SJSA1 (cell line): ENCODE results near the gene DELE1. TPM values are rescaled to one million over a fixed set of nuclear protein-coding genes. Genes with fewer than 3 reads are reported as not detected.

Experiments
- DNase-seq, 2 experiments: peaks; one replicate each; pipeline ENCODE4 v3.0.0-alpha.2; 2015 to 2020; ENCODE audit warnings: low spot score in 2 of 2, low read depth in 1 of 2
- H3K27ac ChIP-seq: fragments of 250-450 bp; sonication (Bioruptor Pico); 2 replicates; pipeline ENCODE4 v1.5.1; 2020; ENCODE audit warnings: mild to moderate bottlenecking, moderate library complexity
- H3K27me3 ChIP-seq: fragments of 250-450 bp; sonication (Bioruptor Pico); replicated peaks from 2 replicates; pipeline ENCODE4 v1.5.1; 2020; ENCODE audit warnings: mild to moderate bottlenecking, moderate library complexity
- H3K36me3 ChIP-seq: fragments of 250-450 bp; sonication (Bioruptor Pico); 2 replicates; pipeline ENCODE4 v1.5.1; 2020; ENCODE audit warnings: mild to moderate bottlenecking
- H3K4me1 ChIP-seq: fragments of 250-450 bp; sonication (Bioruptor Pico); replicated peaks from 2 replicates; pipeline ENCODE4 v1.6.1; 2021; ENCODE audit warnings: mild to moderate bottlenecking
- H3K4me3 ChIP-seq: fragments of 250-450 bp; sonication (Bioruptor Pico); 2 replicates; pipeline ENCODE4 v1.5.1; 2020; ENCODE audit warnings: mild to moderate bottlenecking
- H3K9me3 ChIP-seq: fragments of 250-450 bp; sonication (Bioruptor Pico); replicated peaks from 2 replicates; pipeline ENCODE4 v1.5.1; 2020; ENCODE audit warnings: mild to moderate bottlenecking
- total RNA-seq: library from RNA; depleted of rRNA; stranded (reverse); fragments of >200 nt; shearing (Covaris generic); gene quantifications from 2 replicates; pipeline ENCODE4 v1.2.3, GENCODE V29; 2014

Gene DELE1
- total RNA-seq, 1 experiment from 2014 or later = 72.3 TPM

DNA sequence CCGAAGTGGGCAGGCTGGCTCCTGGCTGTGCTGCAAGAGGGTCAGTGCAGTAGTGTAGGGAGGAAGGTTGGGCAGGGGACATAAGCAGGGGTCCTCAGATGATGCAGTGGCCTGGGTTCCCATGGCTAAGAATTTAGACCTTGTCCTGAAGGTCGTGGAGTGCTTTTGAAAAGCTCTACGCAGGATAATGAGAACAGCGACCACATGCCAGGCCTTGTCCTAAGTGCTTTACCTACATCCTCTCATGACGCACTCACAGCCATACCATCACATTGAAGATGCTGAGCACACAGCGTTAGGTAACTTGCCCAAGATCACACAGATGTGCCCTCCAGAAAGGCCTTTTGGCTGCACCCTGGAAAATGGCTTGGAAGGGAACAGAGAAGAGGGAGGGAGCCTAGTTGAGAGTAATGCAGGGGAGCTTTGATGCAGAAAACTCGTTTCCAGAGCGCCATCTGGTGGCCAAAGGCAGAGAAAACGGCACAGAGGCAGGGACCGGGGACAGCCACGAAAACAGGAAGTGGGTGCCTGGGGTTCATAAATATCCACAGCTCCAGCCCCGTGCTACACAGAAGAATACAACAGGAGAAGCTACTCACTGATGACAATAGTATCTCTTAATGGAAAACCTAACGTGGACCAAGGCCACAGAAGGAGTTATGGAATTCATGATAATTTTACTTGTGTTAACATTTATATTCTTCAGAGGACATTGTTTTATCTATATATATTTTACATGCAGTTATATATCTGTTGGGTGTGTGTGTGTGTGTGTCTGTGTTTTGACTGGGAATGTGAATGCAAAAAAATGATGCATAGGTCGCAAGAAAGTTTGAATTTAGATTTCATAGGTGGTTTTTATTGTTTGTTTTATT is 37.0 kb downstream of the DELE1 start:
- Histone ChIP-seq H3K4me1 (peaks cover 3% of the 10 kb centered on the region), H3K4me3 (no peak overlapping the region), H3K27ac (0 out of 2 replicates have a peak overlapping the region, but pooled peaks have one; percentile 2), H3K9me3 (no peaks in the 10 kb centered on the region), H3K36me3 (no peaks in the 10 kb centered on the region), H3K27me3 (no peaks in the 10 kb centered on the region)
- DNase-seq = peak; percentile 83 to 90

DNA sequence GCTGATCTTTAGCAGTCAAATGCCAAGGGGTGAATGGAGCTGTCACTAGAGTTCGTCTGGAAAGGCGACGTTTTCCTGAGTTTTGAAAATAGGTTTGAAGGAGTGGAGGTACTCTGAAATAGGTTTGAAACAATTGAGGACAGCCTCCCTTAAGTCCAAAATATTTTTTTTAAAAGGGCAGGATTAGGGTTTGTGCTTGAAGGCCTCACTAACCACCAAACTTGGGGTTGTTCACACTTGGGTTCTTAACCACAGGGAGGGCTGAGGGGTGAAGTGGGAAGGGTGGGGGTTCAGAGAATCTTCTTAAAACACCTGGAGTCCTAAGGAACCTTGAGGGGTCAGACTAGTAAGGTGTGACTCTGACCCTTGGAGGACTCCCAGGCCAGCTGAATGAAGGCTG is 37.8 kb downstream of the DELE1 start:
- Histone ChIP-seq H3K9me3 (no peaks in the 10 kb centered on the region), H3K27me3 (no peaks in the 10 kb centered on the region), H3K27ac (no peak overlapping the region), H3K4me3 (no peak overlapping the region), H3K36me3 (no peaks in the 10 kb centered on the region), H3K4me1 (peaks cover 3% of the 10 kb centered on the region)
- DNase-seq = no peak

DNA sequence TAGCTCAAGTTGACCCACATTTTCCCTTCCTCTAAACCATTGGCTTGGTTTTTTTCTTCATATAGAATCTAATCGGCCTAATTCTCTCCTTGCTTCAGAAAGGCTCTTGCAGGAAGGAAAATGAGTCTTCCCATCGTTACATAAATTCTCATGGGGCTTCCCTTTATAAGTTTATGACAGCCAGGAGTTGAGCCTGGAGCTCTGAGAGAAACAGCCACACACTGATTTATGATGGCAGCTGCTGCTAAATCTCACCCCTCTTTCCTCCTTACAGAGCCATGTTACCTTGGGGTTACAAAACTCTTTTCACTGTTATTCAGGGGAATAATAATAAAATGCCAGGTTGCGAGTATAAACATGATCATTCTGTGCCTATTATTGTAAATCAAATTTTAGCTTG is 40.0 kb downstream of the DELE1 start:
- no peak for DNase-seq
- no peaks in the 10 kb centered on the region for H3K36me3 ChIP-seq
- no peak overlapping the region for H3K27ac ChIP-seq
- H3K9me3 ChIP-seq = no peaks in the 10 kb centered on the region
- H3K4me3 ChIP-seq = no peak overlapping the region
- no peaks in the 10 kb centered on the region for H3K27me3 ChIP-seq
- peaks cover 8% of the 10 kb centered on the region for H3K4me1 ChIP-seq

GRCh38 chr5:141965071-141965470 is 41.4 kb downstream of the DELE1 start:
- H3K27me3 ChIP-seq = no peaks in the 10 kb centered on the region
- H3K4me3 ChIP-seq = no peak overlapping the region
- peak in 1 of 2 experiments; percentile 45 for DNase-seq
- peaks cover 11% of the 10 kb centered on the region for H3K4me1 ChIP-seq
- no peak overlapping the region for H3K27ac ChIP-seq
- no peaks in the 10 kb centered on the region for H3K9me3 ChIP-seq
- H3K36me3 ChIP-seq = peaks cover 3% of the 10 kb centered on the region

GRCh38 chr5:141966275-141966962 is 42.7 kb downstream of the DELE1 start:
- Histone ChIP-seq H3K27ac (no peak overlapping the region), H3K4me1 (peaks cover 14% of the 10 kb centered on the region), H3K4me3 (no peak overlapping the region), H3K9me3 (no peaks in the 10 kb centered on the region), H3K36me3 (peaks cover 7% of the 10 kb centered on the region), H3K27me3 (no peaks in the 10 kb centered on the region)
- DNase-seq = peak in 1 of 2 experiments; percentile 9

- Histone ChIP-seq H3K36me3 (peaks cover 7% of the 10 kb centered on the region), H3K4me3 (no peak overlapping the region), H3K9me3 (no peaks in the 10 kb centered on the region), H3K27ac (no peak overlapping the region), H3K4me1 (peaks cover 14% of the 10 kb centered on the region), H3K27me3 (no peaks in the 10 kb centered on the region)
- peak in 1 of 2 experiments; percentile 2 for DNase-seq
Observed at GRCh38 chr5:141966963-141967333, 43.3 kb downstream of the DELE1 start.

- Histone ChIP-seq H3K4me3 (peak within 1 kb of the TSS; percentile 75), H3K27ac (peak within 1 kb of the TSS; percentile 82), H3K9me3 (no peaks in the 10 kb centered on the region), H3K36me3 (peaks cover 21% of the 10 kb centered on the region), H3K27me3 (no peaks in the 10 kb centered on the region), H3K4me1 (peaks cover 22% of the 10 kb centered on the region)
- peak; percentile 97 for DNase-seq
Observed at GRCh38 chr5:141968914-141969608, 45.4 kb downstream of the DELE1 start, which contains the start of gene RNF14. Gene RNF14 (plus strand): TSS chr5:141969105. CDS start chr5:141973589, 4,484 bp downstream.

DNA sequence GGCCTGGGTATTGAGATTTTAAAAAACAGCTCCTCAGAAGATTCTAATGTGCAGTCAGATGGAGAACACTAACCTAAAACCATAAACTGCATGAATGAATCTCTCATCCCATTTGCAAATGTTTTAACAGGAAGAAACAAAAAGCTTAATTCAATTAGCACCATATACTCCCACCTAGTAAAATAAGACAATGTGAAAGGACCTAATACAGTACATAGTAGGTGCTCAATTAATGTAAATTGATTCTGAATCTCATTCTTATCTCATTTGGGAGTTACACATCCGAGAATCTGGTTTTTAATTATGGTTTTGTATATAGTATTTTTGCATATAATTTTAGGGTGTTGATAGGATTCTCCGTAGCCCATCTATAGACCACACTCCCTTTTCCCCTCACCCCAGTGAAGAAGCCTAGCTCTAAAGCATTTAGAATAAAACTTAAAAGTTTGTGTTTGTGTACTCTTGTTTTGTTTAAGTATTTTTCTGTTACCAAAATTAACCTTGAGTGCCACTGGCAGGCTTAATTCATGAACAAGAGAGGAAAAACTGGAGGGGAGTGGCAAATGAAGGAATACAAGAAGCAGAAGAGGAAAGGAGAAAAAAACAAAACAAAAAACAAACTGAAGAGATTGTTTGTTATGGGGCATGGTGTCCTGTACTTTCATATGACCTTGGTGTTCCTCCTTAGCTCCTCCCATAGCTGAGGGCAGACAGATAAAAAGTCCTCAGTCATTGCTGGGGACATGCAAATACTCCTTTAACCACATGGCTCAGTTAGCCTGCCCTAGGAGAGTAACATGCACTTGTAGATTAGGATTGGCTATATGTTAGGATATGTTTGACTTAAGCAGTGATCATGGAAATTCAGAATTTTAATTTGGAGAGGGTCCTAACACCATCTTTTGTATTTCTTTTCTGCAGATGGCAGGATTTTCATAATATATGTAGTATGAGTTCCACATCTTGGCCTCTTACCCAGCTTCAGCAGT is 46.4 kb downstream of the DELE1 start:
- peaks cover 30% of the 10 kb centered on the region for H3K4me1 ChIP-seq
- H3K36me3 ChIP-seq = peaks cover 31% of the 10 kb centered on the region
- H3K27ac ChIP-seq = peak overlapping the region; percentile 82
- peak overlapping the region; percentile 75 for H3K4me3 ChIP-seq
- no peaks in the 10 kb centered on the region for H3K27me3 ChIP-seq
- H3K9me3 ChIP-seq = no peaks in the 10 kb centered on the region
- peak in 1 of 2 experiments; percentile 33 for DNase-seq

- Histone ChIP-seq H3K27me3 (no peaks in the 10 kb centered on the region), H3K4me3 (no peak overlapping the region), H3K36me3 (peaks cover 66% of the 10 kb centered on the region), H3K9me3 (no peaks in the 10 kb centered on the region), H3K27ac (peak overlapping the region; percentile 9), H3K4me1 (peaks cover 26% of the 10 kb centered on the region)
- DNase-seq = peak; percentile 30 to 67
Observed at GRCh38 chr5:141973871-141974595, 50.4 kb downstream of the DELE1 start.

- Histone ChIP-seq H3K27ac (no peak overlapping the region), H3K27me3 (no peaks in the 10 kb centered on the region), H3K36me3 (peaks cover 81% of the 10 kb centered on the region), H3K9me3 (no peaks in the 10 kb centered on the region), H3K4me3 (no peak overlapping the region), H3K4me1 (peaks cover 16% of the 10 kb centered on the region)
- peak in 1 of 2 experiments; percentile 21 for DNase-seq
Observed at GRCh38 chr5:141976176-141976575, 52.5 kb downstream of the DELE1 start.

DNA sequence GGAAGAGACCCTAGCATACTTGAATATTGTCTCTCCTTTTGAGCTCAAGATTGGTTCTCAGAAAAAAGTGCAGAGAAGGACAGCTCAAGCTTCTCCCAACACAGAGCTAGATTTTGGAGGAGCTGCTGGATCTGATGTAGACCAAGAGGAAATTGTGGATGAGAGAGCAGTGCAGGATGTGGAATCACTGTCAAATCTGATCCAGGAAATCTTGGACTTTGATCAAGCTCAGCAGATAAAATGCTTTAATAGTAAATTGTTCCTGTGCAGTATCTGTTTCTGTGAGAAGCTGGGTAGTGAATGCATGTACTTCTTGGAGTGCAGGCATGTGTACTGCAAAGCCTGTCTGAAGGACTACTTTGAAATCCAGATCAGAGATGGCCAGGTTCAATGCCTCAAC is 54.7 kb downstream of the DELE1 start:
- H3K4me1 ChIP-seq = peaks cover 15% of the 10 kb centered on the region
- no peak overlapping the region for H3K27ac ChIP-seq
- peaks cover 93% of the 10 kb centered on the region for H3K36me3 ChIP-seq
- DNase-seq = no peak
- H3K9me3 ChIP-seq = no peaks in the 10 kb centered on the region
- no peaks in the 10 kb centered on the region for H3K27me3 ChIP-seq
- no peak overlapping the region for H3K4me3 ChIP-seq

- H3K27me3 ChIP-seq = no peaks in the 10 kb centered on the region
- no peak overlapping the region for H3K27ac ChIP-seq
- no peaks in the 10 kb centered on the region for H3K9me3 ChIP-seq
- H3K4me3 ChIP-seq = no peak overlapping the region
- H3K4me1 ChIP-seq = no peaks in the 10 kb centered on the region
- peaks cover 99% of the 10 kb centered on the region for H3K36me3 ChIP-seq
- no peak for DNase-seq
Observed at GRCh38 chr5:141982626-141983025, 59.0 kb downstream of the DELE1 start.
